ENCODE measurements around the gene FAM186B. TPM values are rescaled to one million over a fixed set of nuclear protein-coding genes. Genes with fewer than 3 reads are reported as not detected.
A peak's percentile ranks its signal among the peaks of the same experiment; 100 is the strongest.

The FAM186B gene
- polyA plus RNA-seq, 1 of the 3 experiments (the other 2 are of a cell fraction) = 0.16 TPM

- Histone ChIP-seq H2AFZ (ENCODE audit: low read depth) (no peak overlapping the region), H3K9me2 (no peaks in the 10 kb centered on the region), H3K27me3 (ENCODE audit: insufficient read depth) (no peaks in the 10 kb centered on the region), H3K79me2 (ENCODE audit: insufficient read depth) (peaks cover 44% of the 10 kb centered on the region), H3K4me2 (no peak overlapping the region), H4K20me1 (ENCODE audit: insufficient read depth) (no peaks in the 10 kb centered on the region), H3K36me3 (replicated peaks in 1 of 2; ENCODE audit: control insufficient read depth in 1 of 2, insufficient read depth in 2 of 2, low read length in 1 of 2) (peaks cover 17 to 54% of the 10 kb centered on the region in 2 experiments), H3F3A (replicated peaks; ENCODE audit: insufficient read depth) (no peaks in the 10 kb centered on the region), H3K4me1 (ENCODE audit: control insufficient read depth in 1 of 2, insufficient read depth in 2 of 2, low read depth in 1 of 2, low read length in 1 of 2) (peaks cover 3 to 11% of the 10 kb centered on the region in 2 experiments; a peak in 3 of 4 replicates), H3K4me3 (ENCODE audit: low read depth in 2 of 2, low read length in 1 of 2) (no peak overlapping the region), H3K9me3 (no peaks in the 10 kb centered on the region), H3K9ac (no peak overlapping the region), H3K27ac (ENCODE audit: low read depth in 2 of 2, low read length in 1 of 2) (no peak overlapping the region)
- 95% methylated on average over 8 of the region's 8 CpGs for WGBS (ENCODE audit: low lambda C conversion rate)
- TF ChIP-seq RXRA (IDR thresholded peaks at IDR 0.05; ENCODE audit: borderline replicate concordance, low read depth) = no peak
- TF ChIP-seq IRF3 (IDR thresholded peaks at IDR 0.05; ENCODE audit: low read depth, low read length) = no peak
- TF ChIP-seq RFX5 (IDR thresholded peaks at IDR 0.05; ENCODE audit: low read length) = no peak
- TF ChIP-seq TEAD4 (IDR thresholded peaks at IDR 0.05; ENCODE audit: borderline replicate concordance, insufficient read depth) = no peak
- no peak for TF ChIP-seq TAF1 (IDR thresholded peaks at IDR 0.05; ENCODE audit: borderline replicate concordance, low read depth, low read length)
- TF ChIP-seq FOXM1 (IDR thresholded peaks at IDR 0.05; ENCODE audit: low read depth) = no peak
- no peak for TF ChIP-seq POLR2AphosphoS5 (IDR thresholded peaks at IDR 0.05; ENCODE audit: low read depth, low read length)
- no peak for TF ChIP-seq SIN3A (IDR thresholded peaks at IDR 0.05; ENCODE audit: borderline replicate concordance, low read depth, low read length)
- TF ChIP-seq YY1 (IDR thresholded peaks at IDR 0.05; ENCODE audit: low read depth) = no peak
- no peak for TF ChIP-seq REST (IDR thresholded peaks at IDR 0.05; ENCODE audit: low read depth, low read length)
- TF ChIP-seq FOXJ3 (CRISPR knock-in tag; IDR thresholded peaks at IDR 0.05) = no peak
- TF ChIP-seq JUND (IDR thresholded peaks at IDR 0.05) = no peak
- TF ChIP-seq MAX (IDR thresholded peaks at IDR 0.05; ENCODE audit: low read depth) = no peak
- no peak for TF ChIP-seq MEF2A (IDR thresholded peaks at IDR 0.05; ENCODE audit: borderline replicate concordance, low read depth)
- no peak for TF ChIP-seq GABPA (IDR thresholded peaks at IDR 0.05; ENCODE audit: low read depth)
- TF ChIP-seq RCOR1 (IDR thresholded peaks at IDR 0.05; ENCODE audit: low read length) = no peak
- no peak for TF ChIP-seq EZH2phosphoT487 (IDR thresholded peaks at IDR 0.05; ENCODE audit: borderline replicate concordance, low read depth)
- no peak for TF ChIP-seq CHD2 (IDR thresholded peaks at IDR 0.05; ENCODE audit: low read length, partially characterized antibody)
- no peak for TF ChIP-seq PBX3 (IDR thresholded peaks at IDR 0.05)
- no peak for TF ChIP-seq RAD21 (IDR thresholded peaks at IDR 0.05; ENCODE audit: low read length)
- CTCF ChIA-PET = interaction anchor here (0.6 to 4.8 kb wide), 7 partner anchors 11 to 218 kb away, joined by 3 to 20 read pairs (median 6); partner anchors contain the start of gene PRPF40B
- peak; percentile 5 for DNase-seq
- POLR2A ChIA-PET = no interaction called here
These were observed 40.6 kb downstream of the FAM186B start for GRCh38 chr12:49564686-49565405.
